CD8-positive, alpha-beta memory T cell (primary cell): ENCODE data around the gene FAM107B. TPM values are rescaled to one million over a fixed set of nuclear protein-coding genes. Genes with fewer than 3 reads are reported as not detected.

Experiments
- CTCF ChIA-PET: fragments of 350-600 bp; sonication (Branson Sonifier 250); formaldehyde crosslinking; loops from one replicate; lab custom pipeline; 2021; ENCODE audit warnings: antibody characterized with exemption; lab: Charles Lee
- POLR2A ChIA-PET: fragments of 350-600 bp; sonication (Branson Sonifier 250); formaldehyde crosslinking; loops from one replicate; lab custom pipeline; 2021; ENCODE audit warnings: antibody characterized with exemption; lab: Charles Lee
- DNase-seq, 5 donors: peaks; one replicate each; pipeline versions ENCODE4 v3.0.0 to v3.0.0-alpha.2; 2020 to 2022; ENCODE audit warnings: mixed read lengths in 1 of 5
- H3K27ac ChIP-seq: one replicate; pipeline ENCODE4 v1.7.0; 2013; ENCODE audit warnings: low read depth, mild to moderate bottlenecking, low read length, moderate library complexity
- H3K27me3 ChIP-seq: 2 replicates; pipeline ENCODE4 v1.7.0; 2013; ENCODE audit warnings: low read length, mild to moderate bottlenecking; ENCODE audit not compliant: insufficient read depth, poor library complexity, severe bottlenecking
- H3K36me3 ChIP-seq: 2 replicates; pipeline ENCODE4 v1.7.0; 2013; ENCODE audit warnings: mild to moderate bottlenecking, low read length, moderate library complexity; ENCODE audit not compliant: insufficient read depth
- H3K4me1 ChIP-seq: 2 replicates; pipeline ENCODE4 v1.7.0; 2013; ENCODE audit warnings: mild to moderate bottlenecking, low read length, moderate library complexity; ENCODE audit not compliant: insufficient read depth
- H3K4me3 ChIP-seq: 2 replicates; pipeline ENCODE4 v1.7.0; 2013; ENCODE audit warnings: mild to moderate bottlenecking, low read length
- H3K9me3 ChIP-seq: 2 replicates; pipeline ENCODE4 v1.7.0; 2013; ENCODE audit warnings: mild to moderate bottlenecking, low read length
- H3K27ac Mint-ChIP-seq, 8 donors: one replicate each; pipeline ENCODE4 v1.8.0; 2020 to 2021; ENCODE audit warnings: mixed read lengths in 8 of 8, mild to moderate bottlenecking in 6 of 8, inconsistent platforms in 3 of 8, moderate library complexity in 3 of 8
- H3K27me3 Mint-ChIP-seq, 2 donors: one replicate each; pipeline ENCODE4 v1.8.0; 2020 to 2021; ENCODE audit warnings: mixed read lengths in 2 of 2, mild to moderate bottlenecking in 1 of 2, moderate library complexity in 1 of 2
- H3K36me3 Mint-ChIP-seq, 3 donors: one replicate each; pipeline ENCODE4 v1.8.0; 2020 to 2021; ENCODE audit warnings: mixed read lengths in 3 of 3, inconsistent platforms in 1 of 3, mild to moderate bottlenecking in 1 of 3
- H3K4me1 Mint-ChIP-seq, 3 donors: one replicate each; pipeline ENCODE4 v1.8.0; 2020 to 2021; ENCODE audit warnings: mixed read lengths in 3 of 3, inconsistent platforms in 1 of 3, mild to moderate bottlenecking in 1 of 3
- H3K4me3 Mint-ChIP-seq, 7 donors: one replicate each; pipeline ENCODE4 v1.8.0; 2020 to 2021; ENCODE audit warnings: mixed read lengths in 7 of 7, mild to moderate bottlenecking in 6 of 7, moderate library complexity in 4 of 7, inconsistent platforms in 2 of 7
- H3K9me3 Mint-ChIP-seq, 5 donors: one replicate each; pipeline ENCODE4 v1.8.0; 2020 to 2022; ENCODE audit warnings: mixed read lengths in 5 of 5, mild to moderate bottlenecking in 3 of 5, moderate library complexity in 2 of 5, inconsistent platforms in 1 of 5
- polyA plus RNA-seq: library from polyadenylated mRNA; unstranded; fragments of 300-500 nt; fragmentation: Illumina TruSeq; gene quantifications from one replicate; pipeline ENCODE4 v1.2.3, GENCODE V29; 2021
- total RNA-seq, 2 experiments: library from RNA; stranded (reverse); gene quantifications; one replicate each; pipeline ENCODE4 v1.2.3, GENCODE V29; 2021

Gene FAM107B
- total and polyA plus RNA-seq, 3 experiments from 2014 or later, result 138 to 316 (median 143) TPM

DNA sequence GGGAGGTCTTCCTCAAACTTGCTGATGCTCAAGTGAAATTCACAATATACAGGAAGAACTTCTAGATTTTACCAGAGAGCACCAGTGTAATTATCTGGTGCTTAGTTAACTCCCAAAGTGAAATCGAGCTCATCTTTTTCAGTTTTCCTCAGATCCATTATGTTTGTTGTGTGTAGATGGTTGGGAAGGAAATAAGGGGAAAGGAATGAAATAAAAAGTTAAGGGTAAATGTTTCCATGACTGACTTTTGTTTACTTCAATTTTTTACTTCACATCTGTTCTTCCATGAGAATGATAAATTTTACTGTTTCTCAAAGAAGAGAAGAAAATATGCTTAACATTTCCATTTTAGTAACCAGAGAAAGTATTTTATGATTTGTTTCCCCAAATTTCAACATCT lies 21.3 kb downstream of the FAM107B start:
- Histone ChIP-seq H3K4me3 (no peak overlapping the region), H3K36me3 (no peaks in the 10 kb centered on the region), H3K9me3 (no peaks in the 10 kb centered on the region), H3K27ac (no peak overlapping the region), H3K27me3 (no peaks in the 10 kb centered on the region), H3K4me1 (no peaks in the 10 kb centered on the region)
- Mint-ChIP-seq H3K9me3 (no peaks in the 10 kb centered on the region), H3K4me1 (peaks cover 7 to 10% (median 8%) of the 10 kb centered on the region in 3 donors), H3K4me3 (no peak overlapping the region), H3K27ac (no peak overlapping the region), H3K36me3 (no peaks in the 10 kb centered on the region), H3K27me3 (peaks cover 0 to 2% of the 10 kb centered on the region in 2 donors)
- ChIA-PET POLR2A (no interaction called here), CTCF (no interaction called here)
- DNase-seq, result no peak

DNA sequence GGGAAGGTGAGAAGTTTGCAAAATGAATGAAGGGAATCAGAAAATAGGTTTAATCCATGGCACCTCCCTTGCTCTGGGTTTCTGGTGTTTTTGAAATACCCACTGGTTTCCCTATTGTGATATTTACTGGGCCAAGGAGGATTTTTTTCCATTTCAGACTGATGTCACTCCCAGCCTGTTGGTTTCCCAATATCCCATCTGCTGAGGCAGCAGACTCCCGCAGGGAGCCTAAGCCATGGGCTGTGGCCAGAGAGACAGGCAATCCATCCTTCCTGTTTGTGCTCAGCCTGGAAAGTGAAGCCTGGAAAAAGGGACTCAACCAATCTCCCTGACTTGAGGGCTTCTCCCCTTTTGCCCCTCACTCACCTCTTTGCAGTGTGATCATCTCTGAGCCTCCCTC lies 22.8 kb downstream of the FAM107B start:
- Mint-ChIP-seq H3K27me3 (peaks cover 0 to 3% of the 10 kb centered on the region in 2 donors), H3K27ac (no peak overlapping the region), H3K36me3 (peaks cover 0 to 3% (median 2%) of the 10 kb centered on the region in 3 donors), H3K4me3 (no peak overlapping the region), H3K4me1 (no peaks in the 10 kb centered on the region), H3K9me3 (no peaks in the 10 kb centered on the region)
- Histone ChIP-seq H3K36me3 (no peaks in the 10 kb centered on the region), H3K9me3 (no peaks in the 10 kb centered on the region), H3K4me3 (no peak overlapping the region), H3K27ac (no peak overlapping the region), H3K4me1 (no peaks in the 10 kb centered on the region), H3K27me3 (no peaks in the 10 kb centered on the region)
- no peak for DNase-seq
- CTCF ChIA-PET, result no interaction called here
- POLR2A ChIA-PET, result no interaction called here

DNA sequence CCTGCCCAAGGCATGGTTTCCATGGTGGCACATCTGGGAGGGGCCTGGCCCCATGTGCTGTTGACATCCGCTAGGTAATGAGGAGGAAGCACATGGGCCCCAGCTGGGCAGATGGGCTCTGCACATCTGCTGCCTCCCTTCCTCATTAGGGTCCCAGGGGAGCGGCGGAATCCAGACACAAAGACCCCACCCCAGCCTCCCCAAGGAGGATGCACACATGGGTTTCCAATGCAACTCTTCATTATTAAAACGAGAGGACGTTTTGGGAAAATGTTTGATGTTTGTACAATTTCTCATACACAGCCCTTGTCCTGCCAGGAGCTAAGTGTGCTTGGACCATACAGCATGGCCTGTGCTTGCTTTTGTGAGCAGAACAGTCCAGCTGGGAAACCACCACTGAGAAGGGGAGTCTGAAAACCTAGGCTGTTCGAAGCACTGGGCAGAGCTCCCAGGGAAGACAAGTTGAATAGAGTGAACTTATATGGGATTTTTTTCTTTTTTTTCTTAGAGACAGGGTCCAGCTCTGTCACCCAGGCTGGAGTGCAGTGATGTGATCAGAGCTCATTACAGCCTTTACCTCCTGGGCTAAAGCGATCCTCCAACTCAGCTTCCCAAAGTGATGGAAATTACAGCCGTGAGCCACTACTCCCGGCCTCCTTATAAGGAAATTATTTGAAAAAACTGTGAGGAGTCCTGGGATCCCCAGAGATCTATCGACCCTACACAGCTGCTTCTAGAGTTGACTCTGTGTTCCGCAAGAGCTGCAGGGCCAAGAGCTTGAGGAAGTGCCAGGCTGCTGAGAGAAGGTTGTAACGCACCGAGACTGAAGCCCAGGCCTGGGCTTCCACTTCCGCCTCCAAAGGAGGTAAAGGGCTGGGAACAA lies 23.4 kb downstream of the FAM107B start:
- Histone ChIP-seq H3K4me3 (no peak overlapping the region), H3K27me3 (no peaks in the 10 kb centered on the region), H3K4me1 (no peaks in the 10 kb centered on the region), H3K27ac (no peak overlapping the region), H3K36me3 (no peaks in the 10 kb centered on the region), H3K9me3 (no peaks in the 10 kb centered on the region)
- Mint-ChIP-seq H3K4me3 (no peak overlapping the region), H3K27ac (no peak overlapping the region), H3K27me3 (peaks cover 0 to 3% of the 10 kb centered on the region in 2 donors), H3K36me3 (peaks cover 0 to 3% (median 2%) of the 10 kb centered on the region in 3 donors), H3K4me1 (no peaks in the 10 kb centered on the region), H3K9me3 (peaks cover 0 to 1% (median 0%) of the 10 kb centered on the region in 5 donors)
- CTCF ChIA-PET, result interaction anchor here (1.7 kb wide), 1 partner anchor 9 kb away, joined by 3 read pairs; no protein-coding TSS in a partner anchor
- POLR2A ChIA-PET, result no interaction called here
- DNase-seq, result no peak

DNA sequence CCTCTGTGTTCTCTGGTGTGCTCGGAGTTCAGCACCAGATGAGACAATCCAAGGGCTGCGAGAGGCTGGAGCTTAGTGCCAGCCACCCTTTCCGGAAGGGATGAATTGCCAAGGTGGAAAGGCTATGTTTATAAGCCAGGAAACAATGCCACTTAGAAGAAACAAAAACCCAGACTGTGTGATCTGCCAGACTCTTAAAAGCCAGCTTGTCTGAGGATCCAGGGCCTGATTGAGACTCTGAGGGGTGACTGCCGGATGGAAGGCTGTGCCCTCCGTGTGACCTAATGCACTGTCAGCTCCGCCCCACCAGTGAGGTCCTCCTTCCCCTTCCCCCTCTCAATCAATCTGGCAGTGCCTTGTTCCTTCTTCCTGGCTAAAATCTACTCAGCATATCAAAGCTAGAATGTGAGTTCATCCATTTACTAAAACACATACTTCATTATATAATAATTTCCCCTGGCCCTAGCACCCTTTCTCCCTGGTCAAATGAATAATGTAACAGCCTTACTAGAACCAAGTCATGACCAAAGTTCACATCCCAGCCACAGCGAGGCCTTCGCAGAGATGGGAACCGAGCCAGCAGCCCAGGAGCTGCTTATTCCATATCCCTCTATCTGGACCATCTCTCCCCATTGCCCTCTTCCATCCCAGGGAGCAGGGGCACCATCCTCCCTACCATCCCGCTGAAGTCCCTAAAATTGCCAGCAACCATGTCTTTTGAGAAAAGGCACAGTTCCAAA lies 25.5 kb downstream of the FAM107B start:
- peak overlapping the region in 2 of 8 donors; percentile 7 to 26 for H3K27ac Mint-ChIP-seq
- no peaks in the 10 kb centered on the region for H3K4me1 ChIP-seq
- no peak overlapping the region for H3K4me3 Mint-ChIP-seq

DNA sequence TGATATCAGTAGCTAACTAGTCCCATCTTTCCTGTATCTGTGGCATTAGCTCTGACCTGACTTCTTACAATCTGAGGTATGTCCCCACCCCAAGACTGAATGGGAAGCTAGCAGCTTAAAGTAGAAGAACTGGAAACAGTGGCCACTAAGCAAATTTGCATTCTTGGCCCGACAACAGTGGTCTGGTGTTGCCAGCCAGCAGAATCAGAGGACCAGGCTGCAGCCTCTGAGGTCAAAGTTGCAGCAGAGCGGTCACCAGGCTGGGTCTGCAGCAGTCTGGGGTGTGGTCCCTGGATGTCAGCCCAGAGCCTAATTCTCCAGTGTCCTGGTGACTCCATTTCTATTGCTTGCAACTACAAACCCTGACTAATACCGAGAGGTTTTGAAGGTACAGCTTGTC lies 26.3 kb downstream of the FAM107B start:
- H3K27me3 ChIP-seq, result no peaks in the 10 kb centered on the region
- no peak overlapping the region for H3K27ac ChIP-seq
- Mint-ChIP-seq H3K4me3 (no peak overlapping the region), H3K27ac (no peak overlapping the region), H3K27me3 (peaks cover 0 to 3% of the 10 kb centered on the region in 2 donors), H3K9me3 (peaks cover 0 to 1% (median 0%) of the 10 kb centered on the region in 5 donors), H3K36me3 (peaks cover 0 to 3% (median 2%) of the 10 kb centered on the region in 3 donors), H3K4me1 (peaks cover 0 to under 1% (median 0%) of the 10 kb centered on the region in 3 donors)
- H3K9me3 ChIP-seq, result no peaks in the 10 kb centered on the region
- no peak for DNase-seq
- H3K36me3 ChIP-seq, result no peaks in the 10 kb centered on the region
- ChIA-PET POLR2A (no interaction called here), CTCF (no interaction called here)
- H3K4me3 ChIP-seq, result no peak overlapping the region
- H3K4me1 ChIP-seq, result no peaks in the 10 kb centered on the region

More for the DNA sequence above, 25.5 kb downstream of the FAM107B start:
- no peak for DNase-seq
- peaks cover 0 to 1% (median 0%) of the 10 kb centered on the region in 5 donors for H3K9me3 Mint-ChIP-seq
- Histone ChIP-seq H3K36me3 (no peaks in the 10 kb centered on the region), H3K9me3 (no peaks in the 10 kb centered on the region), H3K27me3 (no peaks in the 10 kb centered on the region), H3K27ac (no peak overlapping the region), H3K4me3 (no peak overlapping the region)
- no peaks in the 10 kb centered on the region for H3K4me1 Mint-ChIP-seq
- peaks cover 0 to 3% of the 10 kb centered on the region in 2 donors for H3K27me3 Mint-ChIP-seq
- H3K36me3 Mint-ChIP-seq, result peaks cover 0 to 3% (median 2%) of the 10 kb centered on the region in 3 donors
- ChIA-PET CTCF (no interaction called here), POLR2A (no interaction called here)

DNA sequence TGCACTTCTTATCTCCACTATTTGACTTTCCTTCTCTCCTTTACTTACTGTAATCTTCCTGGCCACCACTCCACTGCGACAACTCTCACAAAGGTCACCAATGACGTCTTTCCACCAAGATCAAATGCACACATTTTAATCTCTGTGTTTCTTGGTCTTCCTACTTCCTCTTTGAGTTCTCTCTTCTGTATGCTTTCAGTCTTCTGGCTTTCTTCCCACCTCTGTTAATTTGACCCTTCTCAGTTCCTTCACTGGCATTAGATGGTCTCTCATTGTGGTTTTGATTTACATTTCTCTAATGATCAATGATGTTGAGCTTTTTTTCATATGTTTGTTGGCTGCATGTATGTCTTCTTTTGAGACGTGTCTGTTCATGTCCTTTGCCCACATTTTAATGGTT lies 31.9 kb downstream of the FAM107B start:
- Mint-ChIP-seq H3K36me3 (peaks cover 0 to 3% (median 2%) of the 10 kb centered on the region in 3 donors), H3K4me3 (peak overlapping the region in 1 of 7 donors; percentile 3), H3K27ac (peak overlapping the region in 4 of 8 donors; percentile 0 to 5 (median 2)), H3K9me3 (peaks cover 0 to 1% (median 0%) of the 10 kb centered on the region in 5 donors), H3K4me1 (peaks cover 7 to 16% (median 11%) of the 10 kb centered on the region in 3 donors), H3K27me3 (no peaks in the 10 kb centered on the region)
- no peak overlapping the region for H3K4me3 ChIP-seq
- H3K4me1 ChIP-seq, result no peaks in the 10 kb centered on the region
- H3K27me3 ChIP-seq, result no peaks in the 10 kb centered on the region
- H3K9me3 ChIP-seq, result no peaks in the 10 kb centered on the region
- H3K27ac ChIP-seq, result no peak overlapping the region
- CTCF ChIA-PET, result no interaction called here
- no peaks in the 10 kb centered on the region for H3K36me3 ChIP-seq
- POLR2A ChIA-PET, result no interaction called here
- peak in 1 of 5 donors; percentile 7 for DNase-seq

DNA sequence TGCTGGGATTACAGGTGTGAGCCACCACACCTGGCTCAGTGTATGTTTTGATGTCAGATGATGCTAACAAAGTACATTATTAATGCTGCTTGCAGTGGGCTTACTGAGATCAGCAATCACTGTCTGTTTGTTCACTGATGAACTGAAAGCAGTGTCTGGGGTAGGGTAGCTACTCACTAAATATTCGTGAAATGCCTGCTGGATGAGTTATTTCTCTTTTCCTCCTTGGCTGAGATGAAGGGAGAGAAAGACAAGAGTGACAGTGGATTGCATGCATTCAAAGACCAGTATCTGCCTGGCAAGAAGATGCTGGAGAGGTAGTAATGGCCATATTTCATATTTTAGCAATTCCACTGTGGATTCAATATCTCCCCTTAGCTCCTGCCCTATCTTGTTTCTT lies 32.3 kb downstream of the FAM107B start:
- CTCF ChIA-PET, result no interaction called here
- peak overlapping the region in 1 of 8 donors; percentile 3 for H3K27ac Mint-ChIP-seq
- no peak for DNase-seq

More for the DNA sequence above, 32.3 kb downstream of the FAM107B start:
- Mint-ChIP-seq H3K4me3 (peak overlapping the region in 1 of 7 donors; percentile 3), H3K9me3 (peaks cover 0 to 1% (median 0%) of the 10 kb centered on the region in 5 donors), H3K36me3 (peaks cover 0 to 2% (median 0%) of the 10 kb centered on the region in 3 donors), H3K4me1 (peaks cover 7 to 16% (median 11%) of the 10 kb centered on the region in 3 donors), H3K27me3 (no peaks in the 10 kb centered on the region)
- no peak overlapping the region for H3K4me3 ChIP-seq
- POLR2A ChIA-PET, result no interaction called here
- no peaks in the 10 kb centered on the region for H3K9me3 ChIP-seq
- no peaks in the 10 kb centered on the region for H3K27me3 ChIP-seq
- no peaks in the 10 kb centered on the region for H3K4me1 ChIP-seq
- H3K36me3 ChIP-seq, result no peaks in the 10 kb centered on the region
- H3K27ac ChIP-seq, result no peak overlapping the region
